Measurements from ENCODE around the gene NPEPL1. TPM values are rescaled to one million over a fixed set of nuclear protein-coding genes. Genes with fewer than 3 reads are reported as not detected.

NPEPL1 gene
- polyA plus RNA-seq, 4 donors = 16.5 to 30.4 (median 26.3) TPM

DNA sequence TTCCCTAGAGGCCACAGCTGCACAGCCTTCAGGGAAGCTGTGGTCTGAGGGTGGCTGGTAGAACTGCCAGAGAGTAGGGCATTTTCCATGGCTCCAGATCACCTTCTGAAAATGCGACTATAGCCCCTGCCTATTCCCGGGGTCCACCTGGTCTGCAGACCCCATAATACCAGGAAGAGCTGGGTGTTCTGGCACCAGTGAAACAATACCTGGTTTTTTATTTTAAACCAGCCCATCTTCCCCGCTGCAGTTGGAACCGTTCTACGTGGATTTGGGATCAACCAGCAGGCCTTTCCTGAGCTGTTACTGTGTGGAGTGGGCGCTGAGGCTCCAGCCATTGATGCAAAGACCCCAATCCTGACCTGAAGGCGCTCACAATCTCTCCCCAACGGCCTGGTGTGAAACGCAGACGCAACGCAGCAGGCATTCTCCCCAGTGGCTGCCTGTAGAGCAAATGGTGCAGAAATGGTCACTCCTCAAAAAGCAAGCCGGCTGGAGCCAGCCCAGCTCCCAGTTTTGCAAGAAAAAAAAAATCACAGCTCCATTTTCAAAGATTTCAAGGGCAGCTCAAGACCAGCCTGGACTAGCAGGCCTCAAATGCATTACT, 11.3 kb downstream of the NPEPL1 start:
- Histone ChIP-seq H3K4me1 (ENCODE audit: control insufficient read depth in 3 of 3, insufficient read depth in 2 of 3, low read depth in 1 of 3, low read length in 2 of 3) (peaks cover 0 to 4% (median 0%) of the 10 kb centered on the region in 3 donors), H3K36me3 (ENCODE audit: control insufficient read depth in 3 of 3, insufficient read depth in 2 of 3, low read depth in 1 of 3, low read length in 3 of 3) (peaks cover 0 to 48% (median 9%) of the 10 kb centered on the region in 3 donors), H3K4me3 (ENCODE audit: low read depth in 1 of 3, low read length in 3 of 3) (no peak overlapping the region), H3K9me3 (ENCODE audit: control insufficient read depth in 2 of 2, insufficient read depth in 1 of 2, low read depth in 1 of 2, low read length in 1 of 2) (peaks cover 0 to 7% of the 10 kb centered on the region in 2 donors), H3K27me3 (ENCODE audit: control insufficient read depth in 3 of 3, insufficient read depth in 3 of 3, low read length in 3 of 3) (no peaks in the 10 kb centered on the region), H3K27ac (ENCODE audit: low read depth in 1 of 3, low read length in 2 of 3) (no peak overlapping the region)
- 91 to 99% (median 97%) methylated on average over 12 of the region's 12 CpGs for WGBS, 3 donors
- FAIRE-seq (no peak), DNase-seq (no peak)

DNA sequence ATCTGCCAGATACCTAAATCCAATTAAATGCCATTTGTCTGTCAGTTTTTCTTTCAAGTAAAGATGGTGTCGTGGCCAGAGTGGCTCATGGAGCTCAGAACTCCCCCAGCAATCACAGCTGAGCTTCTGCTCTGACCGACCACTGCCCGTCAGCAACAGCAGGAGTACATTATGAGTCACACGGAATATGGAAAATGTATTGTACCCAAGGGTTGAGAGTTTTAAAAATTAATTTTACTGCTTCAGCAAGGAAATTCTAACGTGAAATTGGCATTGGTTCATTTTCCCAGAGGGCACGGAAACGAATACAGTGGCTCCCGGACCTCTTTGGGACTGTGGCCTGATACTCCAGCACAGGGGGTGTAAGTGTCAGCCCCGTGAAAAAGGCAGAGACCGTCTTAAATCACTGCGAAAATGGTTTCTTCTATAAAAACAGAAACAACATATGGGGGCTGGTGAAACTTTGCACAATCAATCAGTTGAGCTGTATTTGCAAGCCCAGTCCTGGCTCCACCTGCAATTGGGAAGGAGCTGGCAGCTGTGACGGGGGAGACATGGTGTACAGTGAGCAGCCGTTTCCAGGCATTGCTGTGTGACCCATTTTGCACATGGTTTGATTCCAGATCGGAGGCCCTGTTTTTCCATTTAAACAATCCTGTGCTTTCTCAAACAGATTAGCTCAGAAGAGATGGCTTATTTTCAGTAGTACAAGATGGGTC, 12.8 kb downstream of the NPEPL1 start:
- H3K4me3 ChIP-seq (ENCODE audit: low read depth in 1 of 3, low read length in 3 of 3) = no peak overlapping the region
- no peak for DNase-seq
- H3K27ac ChIP-seq (ENCODE audit: low read depth in 1 of 3, low read length in 2 of 3) = no peak overlapping the region
- H3K27me3 ChIP-seq (ENCODE audit: control insufficient read depth in 3 of 3, insufficient read depth in 3 of 3, low read length in 3 of 3) = no peaks in the 10 kb centered on the region
- no peak for FAIRE-seq
- peaks cover 0 to 41% (median 9%) of the 10 kb centered on the region in 3 donors for H3K36me3 ChIP-seq (ENCODE audit: control insufficient read depth in 3 of 3, insufficient read depth in 2 of 3, low read depth in 1 of 3, low read length in 3 of 3)
- H3K9me3 ChIP-seq (ENCODE audit: control insufficient read depth in 2 of 2, insufficient read depth in 1 of 2, low read depth in 1 of 2, low read length in 1 of 2) = peaks cover 0 to 7% of the 10 kb centered on the region in 2 donors
- H3K4me1 ChIP-seq (ENCODE audit: control insufficient read depth in 3 of 3, insufficient read depth in 2 of 3, low read depth in 1 of 3, low read length in 2 of 3) = no peaks in the 10 kb centered on the region
- WGBS, 3 donors = 91 to 94% (median 92%) methylated on average over 14 of the region's 14 CpGs

DNA sequence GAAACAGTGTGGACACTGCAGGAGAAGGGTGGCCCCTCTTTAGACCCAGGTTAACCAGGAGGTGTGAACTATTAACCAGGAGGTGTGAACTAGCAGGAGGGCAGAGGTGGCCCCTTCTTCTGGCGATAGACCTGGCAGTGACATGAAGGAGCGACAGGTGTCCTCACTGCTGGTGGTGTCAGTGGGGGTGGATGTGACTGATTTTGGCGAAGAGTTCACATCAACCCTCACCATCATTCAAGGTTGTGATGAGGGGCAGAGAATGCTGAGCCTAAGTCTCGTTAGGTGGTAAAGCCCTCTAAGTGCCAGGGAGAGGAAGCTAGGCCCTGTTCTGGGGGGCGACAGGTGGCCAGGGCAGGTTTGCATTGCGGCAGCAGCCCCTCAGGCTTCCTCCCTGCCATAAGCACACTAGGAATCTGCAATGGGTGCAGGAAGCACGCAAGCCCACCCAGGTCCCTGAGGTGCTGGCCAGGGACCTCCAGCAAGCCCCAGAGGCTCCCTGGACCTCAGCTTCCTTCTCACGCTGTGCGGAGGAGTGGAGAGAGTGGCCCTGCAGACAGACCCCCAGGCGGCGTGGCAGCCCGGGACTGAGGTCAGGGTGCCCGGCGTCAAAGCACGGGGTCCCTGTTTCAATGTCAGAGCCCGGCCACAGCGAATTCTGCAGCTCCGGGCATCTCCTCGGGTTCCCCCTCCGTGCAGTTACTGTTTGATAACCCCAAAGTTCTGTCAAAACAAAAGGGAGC, 13.7 kb downstream of the NPEPL1 start:
- DNase-seq (no peak), FAIRE-seq (no peak)
- H3K4me3 ChIP-seq (ENCODE audit: low read depth in 1 of 3, low read length in 3 of 3) = no peak overlapping the region
- H3K27ac ChIP-seq (ENCODE audit: low read depth in 1 of 3, low read length in 2 of 3) = no peak overlapping the region
- H3K36me3 ChIP-seq (ENCODE audit: control insufficient read depth in 3 of 3, insufficient read depth in 2 of 3, low read depth in 1 of 3, low read length in 3 of 3) = peaks cover 0 to 41% (median 9%) of the 10 kb centered on the region in 3 donors
- no peaks in the 10 kb centered on the region for H3K4me1 ChIP-seq (ENCODE audit: control insufficient read depth in 3 of 3, insufficient read depth in 2 of 3, low read depth in 1 of 3, low read length in 2 of 3)
- H3K9me3 ChIP-seq (ENCODE audit: control insufficient read depth in 2 of 2, insufficient read depth in 1 of 2, low read depth in 1 of 2, low read length in 1 of 2) = peaks cover 0 to 7% of the 10 kb centered on the region in 2 donors
- no peaks in the 10 kb centered on the region for H3K27me3 ChIP-seq (ENCODE audit: control insufficient read depth in 3 of 3, insufficient read depth in 3 of 3, low read length in 3 of 3)
- WGBS, 3 donors = 91 to 97% (median 92%) methylated on average over 20 of the region's 20 CpGs

DNA sequence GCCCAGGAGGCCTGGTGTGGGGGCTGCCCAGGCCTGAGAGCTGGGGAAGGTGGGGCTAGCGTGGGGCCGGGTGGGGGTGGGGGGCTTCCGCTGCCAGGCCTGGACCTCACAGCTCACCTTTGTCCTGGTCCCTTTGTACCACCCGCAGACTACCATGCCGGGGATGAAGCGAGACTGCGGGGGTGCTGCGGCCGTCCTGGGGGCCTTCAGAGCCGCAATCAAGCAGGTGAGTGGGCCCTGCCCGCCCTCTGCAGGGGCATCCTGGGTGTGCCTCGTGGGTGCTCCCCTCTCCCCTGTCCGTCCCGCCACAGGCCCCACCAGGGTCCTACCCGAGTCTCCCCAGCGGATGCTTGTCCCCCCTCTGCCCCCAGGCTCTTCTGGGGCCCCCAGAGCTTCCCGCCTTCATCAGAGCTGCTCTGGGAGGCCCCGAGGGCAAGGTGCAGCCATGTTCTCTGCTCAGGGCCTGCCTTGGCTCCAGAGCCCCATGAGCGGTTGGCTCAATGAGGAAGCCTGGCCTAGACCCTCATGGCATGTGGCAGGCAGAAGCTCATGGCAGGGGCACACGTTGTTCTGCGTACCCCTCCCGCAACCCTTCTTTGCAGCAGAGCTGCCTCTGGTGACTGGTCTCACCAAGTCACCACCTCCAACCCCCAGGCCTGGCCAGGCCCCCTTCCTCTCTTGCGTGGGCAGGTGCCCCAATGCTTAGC, 14.5 kb downstream of the NPEPL1 start:
- no peak for DNase-seq
- H3K36me3 ChIP-seq (ENCODE audit: control insufficient read depth in 3 of 3, insufficient read depth in 2 of 3, low read depth in 1 of 3, low read length in 3 of 3) = peaks cover 0 to 36% (median 6%) of the 10 kb centered on the region in 3 donors
- H3K27me3 ChIP-seq (ENCODE audit: control insufficient read depth in 3 of 3, insufficient read depth in 3 of 3, low read length in 3 of 3) = no peaks in the 10 kb centered on the region
- no peak for FAIRE-seq
- H3K4me1 ChIP-seq (ENCODE audit: control insufficient read depth in 3 of 3, insufficient read depth in 2 of 3, low read depth in 1 of 3, low read length in 2 of 3) = no peaks in the 10 kb centered on the region
- H3K4me3 ChIP-seq (ENCODE audit: low read depth in 1 of 3, low read length in 3 of 3) = no peak overlapping the region
- H3K9me3 ChIP-seq (ENCODE audit: control insufficient read depth in 2 of 2, insufficient read depth in 1 of 2, low read depth in 1 of 2, low read length in 1 of 2) = peaks cover 0 to 7% of the 10 kb centered on the region in 2 donors
- H3K27ac ChIP-seq (ENCODE audit: low read depth in 1 of 3, low read length in 2 of 3) = no peak overlapping the region
- WGBS, 3 donors = 96 to 97% (median 96%) methylated on average over 19 to 23 of the region's 23 CpGs

DNA sequence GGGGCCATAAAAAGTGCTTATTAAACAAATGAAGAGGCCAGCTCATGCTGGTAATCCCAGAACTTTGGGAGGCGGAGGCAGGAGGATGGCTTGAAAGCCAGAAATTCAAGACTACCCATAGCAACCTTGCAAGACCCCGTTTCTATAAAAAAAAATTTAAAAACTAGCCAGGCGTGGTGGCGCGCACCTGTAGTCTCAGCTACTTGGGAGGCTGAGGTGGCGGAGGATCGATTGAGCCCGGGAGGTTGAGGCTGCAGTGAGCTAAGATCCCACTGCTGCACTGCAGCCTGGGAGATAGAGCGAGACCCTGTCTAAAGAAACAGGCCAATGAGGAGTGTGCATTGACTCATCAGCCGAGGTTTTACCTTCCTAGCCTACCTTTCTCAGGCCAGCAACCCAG, 15.2 kb downstream of the NPEPL1 start:
- Histone ChIP-seq H3K9me3 (ENCODE audit: control insufficient read depth in 2 of 2, insufficient read depth in 1 of 2, low read depth in 1 of 2, low read length in 1 of 2) (peaks cover 0 to 7% of the 10 kb centered on the region in 2 donors), H3K27me3 (ENCODE audit: control insufficient read depth in 3 of 3, insufficient read depth in 3 of 3, low read length in 3 of 3) (no peaks in the 10 kb centered on the region), H3K27ac (ENCODE audit: low read depth in 1 of 3, low read length in 2 of 3) (no peak overlapping the region), H3K4me1 (ENCODE audit: control insufficient read depth in 3 of 3, insufficient read depth in 2 of 3, low read depth in 1 of 3, low read length in 2 of 3) (no peaks in the 10 kb centered on the region), H3K36me3 (ENCODE audit: control insufficient read depth in 3 of 3, insufficient read depth in 2 of 3, low read depth in 1 of 3, low read length in 3 of 3) (peaks cover 0 to 38% (median 6%) of the 10 kb centered on the region in 3 donors), H3K4me3 (ENCODE audit: low read depth in 1 of 3, low read length in 3 of 3) (no peak overlapping the region)
- DNase-seq (no peak), FAIRE-seq (no peak)
- WGBS, 3 donors = 96 to 98% (median 97%) methylated on average over 10 of the region's 10 CpGs

DNA sequence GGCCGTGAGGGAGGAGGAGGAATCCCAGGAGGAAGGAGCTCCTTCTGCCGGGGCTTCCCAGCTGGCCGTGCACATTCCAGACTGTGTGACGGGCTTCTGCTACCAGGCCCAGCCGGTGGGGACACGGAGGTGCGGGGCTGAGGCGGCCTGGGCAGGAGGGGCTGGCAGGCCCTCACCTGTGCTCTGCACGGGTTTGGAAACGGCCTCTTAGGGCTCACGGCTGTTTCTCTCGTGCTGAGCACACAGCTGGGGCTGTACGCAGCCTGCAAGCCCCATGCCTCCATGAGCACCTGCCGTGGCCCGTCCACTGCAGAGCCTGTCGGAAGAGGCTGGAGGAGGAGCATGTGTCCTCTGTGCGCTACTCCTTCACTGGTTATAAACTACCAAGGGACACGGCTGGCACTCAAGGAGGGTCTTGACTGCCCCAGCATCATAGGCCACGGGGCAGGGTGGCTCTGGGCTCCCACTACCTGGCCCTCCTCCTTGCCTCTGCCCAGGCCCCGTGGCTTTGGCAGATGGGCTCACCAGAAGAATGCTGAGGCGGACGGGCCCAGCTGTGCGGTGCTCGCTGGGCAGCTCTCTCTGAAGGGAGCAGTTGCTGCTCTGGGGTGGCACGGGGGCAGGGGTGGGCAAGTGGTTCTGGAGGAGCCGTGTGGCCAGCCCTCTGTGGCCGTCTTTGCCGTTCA, 15.8 kb downstream of the NPEPL1 start:
- peaks cover 0 to 37% (median 4%) of the 10 kb centered on the region in 3 donors for H3K36me3 ChIP-seq (ENCODE audit: control insufficient read depth in 3 of 3, insufficient read depth in 2 of 3, low read depth in 1 of 3, low read length in 3 of 3)

DNA sequence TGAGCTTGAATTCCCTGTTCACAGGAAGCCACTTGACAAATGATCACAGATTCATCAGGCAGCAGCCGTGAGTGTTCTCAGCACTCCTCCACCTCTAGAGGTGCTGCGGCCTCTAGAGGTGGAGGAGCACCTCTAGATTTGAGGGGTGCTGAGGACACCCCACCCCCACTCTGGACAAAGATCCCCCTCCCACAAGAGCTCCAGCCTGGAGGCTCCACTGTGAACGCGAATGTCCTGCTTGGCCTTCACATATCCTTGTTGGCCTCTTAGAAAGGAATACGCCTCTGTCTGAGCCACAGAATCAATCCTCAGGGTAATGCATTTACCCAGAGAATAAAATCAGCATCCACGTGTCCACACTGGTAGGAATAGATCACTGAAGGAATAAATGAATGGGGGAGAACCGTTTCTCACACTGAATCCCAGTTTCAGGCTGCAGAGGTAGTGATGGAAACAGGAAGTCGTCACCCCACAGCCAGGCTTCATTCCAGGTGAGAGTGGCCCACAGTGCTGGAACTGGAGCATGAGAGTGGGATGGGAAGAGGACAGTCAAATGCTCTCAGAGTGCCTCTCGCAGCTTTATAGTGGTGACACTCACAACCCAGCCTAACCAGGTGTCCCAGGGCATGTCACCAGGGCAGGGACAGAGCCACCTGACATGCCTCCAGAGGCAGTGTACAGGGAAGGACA, 16.6 kb downstream of the NPEPL1 start:
- Histone ChIP-seq H3K4me1 (ENCODE audit: control insufficient read depth in 3 of 3, insufficient read depth in 2 of 3, low read depth in 1 of 3, low read length in 2 of 3) (no peaks in the 10 kb centered on the region), H3K27me3 (ENCODE audit: control insufficient read depth in 3 of 3, insufficient read depth in 3 of 3, low read length in 3 of 3) (no peaks in the 10 kb centered on the region), H3K36me3 (ENCODE audit: control insufficient read depth in 3 of 3, insufficient read depth in 2 of 3, low read depth in 1 of 3, low read length in 3 of 3) (peaks cover 0 to 35% (median 2%) of the 10 kb centered on the region in 3 donors), H3K9me3 (ENCODE audit: control insufficient read depth in 2 of 2, insufficient read depth in 1 of 2, low read depth in 1 of 2, low read length in 1 of 2) (peaks cover 0 to under 1% of the 10 kb centered on the region in 2 donors), H3K4me3 (ENCODE audit: low read depth in 1 of 3, low read length in 3 of 3) (no peak overlapping the region), H3K27ac (ENCODE audit: low read depth in 1 of 3, low read length in 2 of 3) (no peak overlapping the region)
- 84 to 87% (median 85%) methylated on average over 9 of the region's 9 CpGs for WGBS, 3 donors
- no peak for DNase-seq
- no peak for FAIRE-seq

More for the DNA sequence above, 15.8 kb downstream of the NPEPL1 start:
- 92 to 96% (median 92%) methylated on average over 28 of the region's 28 CpGs for WGBS, 3 donors
- peaks cover 0 to 5% of the 10 kb centered on the region in 2 donors for H3K9me3 ChIP-seq (ENCODE audit: control insufficient read depth in 2 of 2, insufficient read depth in 1 of 2, low read depth in 1 of 2, low read length in 1 of 2)
- H3K4me3 ChIP-seq (ENCODE audit: low read depth in 1 of 3, low read length in 3 of 3) = no peak overlapping the region
- H3K4me1 ChIP-seq (ENCODE audit: control insufficient read depth in 3 of 3, insufficient read depth in 2 of 3, low read depth in 1 of 3, low read length in 2 of 3) = no peaks in the 10 kb centered on the region
- no peak for FAIRE-seq
- DNase-seq = no peak
- no peaks in the 10 kb centered on the region for H3K27me3 ChIP-seq (ENCODE audit: control insufficient read depth in 3 of 3, insufficient read depth in 3 of 3, low read length in 3 of 3)
- H3K27ac ChIP-seq (ENCODE audit: low read depth in 1 of 3, low read length in 2 of 3) = no peak overlapping the region

All from small intestine (tissue), 7 donors.